ENCODE data around the gene OST4.
A peak's percentile ranks its signal among the peaks of the same experiment; 100 is the strongest.

Gene OST4

GRCh38 chr2:27092696-27093429 is 21.4 kb upstream of the OST4 start:
- TF ChIP-seq, protein P1, sequence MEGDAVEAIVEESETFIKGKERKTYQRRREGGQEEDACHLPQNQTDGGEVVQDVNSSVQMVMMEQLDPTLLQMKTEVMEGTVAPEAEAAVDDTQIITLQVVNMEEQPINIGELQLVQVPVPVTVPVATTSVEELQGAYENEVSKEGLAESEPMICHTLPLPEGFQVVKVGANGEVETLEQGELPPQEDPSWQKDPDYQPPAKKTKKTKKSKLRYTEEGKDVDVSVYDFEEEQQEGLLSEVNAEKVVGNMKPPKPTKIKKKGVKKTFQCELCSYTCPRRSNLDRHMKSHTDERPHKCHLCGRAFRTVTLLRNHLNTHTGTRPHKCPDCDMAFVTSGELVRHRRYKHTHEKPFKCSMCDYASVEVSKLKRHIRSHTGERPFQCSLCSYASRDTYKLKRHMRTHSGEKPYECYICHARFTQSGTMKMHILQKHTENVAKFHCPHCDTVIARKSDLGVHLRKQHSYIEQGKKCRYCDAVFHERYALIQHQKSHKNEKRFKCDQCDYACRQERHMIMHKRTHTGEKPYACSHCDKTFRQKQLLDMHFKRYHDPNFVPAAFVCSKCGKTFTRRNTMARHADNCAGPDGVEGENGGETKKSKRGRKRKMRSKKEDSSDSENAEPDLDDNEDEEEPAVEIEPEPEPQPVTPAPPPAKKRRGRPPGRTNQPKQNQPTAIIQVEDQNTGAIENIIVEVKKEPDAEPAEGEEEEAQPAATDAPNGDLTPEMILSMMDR (IDR thresholded peaks at IDR 0.05) = no peak
- Histone ChIP-seq H3K27ac (peak overlapping the region; percentile 8), H3K4me3 (ENCODE audit: low read depth, low read length) (no peak overlapping the region)

DNA sequence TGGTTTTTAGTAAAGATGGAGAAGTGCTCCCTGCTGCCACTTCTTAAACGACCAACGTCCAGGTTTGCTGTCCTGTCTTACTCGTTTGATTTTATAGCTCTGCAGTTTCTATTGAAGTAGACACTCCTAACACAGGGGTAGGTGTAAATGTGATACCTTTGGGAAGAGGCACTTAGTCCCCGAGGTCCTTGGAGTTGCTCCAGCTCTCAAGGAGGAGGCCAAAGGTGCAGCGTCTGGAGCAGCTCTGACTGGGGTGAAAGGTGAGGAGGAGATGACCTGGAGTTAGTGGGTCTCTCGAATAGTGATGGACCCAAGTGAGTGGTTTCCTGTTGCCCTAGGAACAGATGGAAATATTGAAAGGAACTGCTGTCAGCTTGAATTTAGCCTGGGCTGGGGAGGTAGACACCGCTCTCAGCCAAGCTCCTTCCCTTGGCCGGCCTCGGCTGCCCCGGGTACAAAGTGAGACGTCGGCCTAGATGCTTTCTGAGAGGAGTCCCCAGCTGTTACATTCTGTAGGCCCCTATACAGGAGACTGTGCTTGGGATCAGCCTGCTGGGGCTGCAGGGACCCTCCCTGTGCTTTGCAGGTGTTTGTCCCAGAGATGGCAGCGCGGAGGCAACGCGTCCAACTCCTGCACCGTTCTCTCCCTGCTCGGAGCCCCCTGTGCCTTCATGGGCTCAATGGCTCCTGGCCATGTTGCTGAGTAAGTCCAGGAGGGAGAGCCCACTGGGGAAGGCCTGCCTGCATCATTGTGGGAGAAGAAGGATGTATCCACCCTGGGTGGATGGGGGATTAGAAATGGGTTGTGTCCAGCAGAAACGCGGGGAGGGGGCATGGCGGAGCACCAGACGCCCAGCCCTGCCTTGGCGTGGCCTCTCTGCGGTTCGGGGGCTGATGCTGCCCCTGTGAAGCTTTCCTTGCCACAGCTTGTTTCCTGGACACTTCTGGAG is 20.6 kb upstream of the OST4 start:
- H3K9ac ChIP-seq = no peak overlapping the region
- no peak overlapping the region for H3K27ac ChIP-seq
- H3K27me3 ChIP-seq (ENCODE audit: control insufficient read depth, insufficient read depth, low read length) = no peaks in the 10 kb centered on the region
- H3K36me3 ChIP-seq (ENCODE audit: control insufficient read depth, insufficient read depth, low read length) = no peaks in the 10 kb centered on the region
- no peaks in the 10 kb centered on the region for H3K9me3 ChIP-seq (ENCODE audit: control insufficient read depth, low read length)
- TF ChIP-seq, protein P1 (IDR thresholded peaks at IDR 0.05) = no peak
- no peak overlapping the region for H3K4me2 ChIP-seq (ENCODE audit: low read length)
- peak overlapping the region; percentile 86 for H2AFZ ChIP-seq
- peaks cover 31% of the 10 kb centered on the region for H3K4me1 ChIP-seq
- H3K4me3 ChIP-seq (ENCODE audit: low read depth, low read length) = no peak overlapping the region
- H3K79me2 ChIP-seq = no peaks in the 10 kb centered on the region

More at GRCh38 chr2:27092696-27093429, 21.4 kb upstream of the OST4 start:
- H3K4me1 ChIP-seq = peaks cover 27% of the 10 kb centered on the region
- no peaks in the 10 kb centered on the region for H3K9me3 ChIP-seq (ENCODE audit: control insufficient read depth, low read length)
- H3K27me3 ChIP-seq (ENCODE audit: control insufficient read depth, insufficient read depth, low read length) = no peaks in the 10 kb centered on the region
- H3K9ac ChIP-seq = no peak overlapping the region
- peak overlapping the region; percentile 86 for H2AFZ ChIP-seq
- H3K4me2 ChIP-seq (ENCODE audit: low read length) = no peak overlapping the region
- no peaks in the 10 kb centered on the region for H3K79me2 ChIP-seq
- no peaks in the 10 kb centered on the region for H3K36me3 ChIP-seq (ENCODE audit: control insufficient read depth, insufficient read depth, low read length)

GRCh38 chr2:27089111-27089954 is 17.9 kb upstream of the OST4 start:
- Histone ChIP-seq H2AFZ (no peak overlapping the region), H3K27me3 (ENCODE audit: control insufficient read depth, insufficient read depth, low read length) (no peaks in the 10 kb centered on the region), H3K4me2 (ENCODE audit: low read length) (no peak overlapping the region), H3K27ac (no peak overlapping the region), H3K4me1 (peaks cover 30% of the 10 kb centered on the region), H3K79me2 (no peaks in the 10 kb centered on the region), H3K4me3 (ENCODE audit: low read depth, low read length) (no peak overlapping the region), H3K9me3 (ENCODE audit: control insufficient read depth, low read length) (no peaks in the 10 kb centered on the region), H3K36me3 (ENCODE audit: control insufficient read depth, insufficient read depth, low read length) (no peaks in the 10 kb centered on the region), H3K9ac (no peak overlapping the region)
- TF ChIP-seq, protein P1 (IDR thresholded peaks at IDR 0.05) = no peak

- Histone ChIP-seq H3K9me3 (ENCODE audit: control insufficient read depth, low read length) (no peaks in the 10 kb centered on the region), H3K27me3 (ENCODE audit: control insufficient read depth, insufficient read depth, low read length) (no peaks in the 10 kb centered on the region), H3K79me2 (no peaks in the 10 kb centered on the region), H3K4me3 (ENCODE audit: low read depth, low read length) (no peak overlapping the region), H3K4me1 (peaks cover 29% of the 10 kb centered on the region), H2AFZ (no peak overlapping the region), H3K36me3 (ENCODE audit: control insufficient read depth, insufficient read depth, low read length) (no peaks in the 10 kb centered on the region), H3K9ac (no peak overlapping the region), H3K4me2 (ENCODE audit: low read length) (no peak overlapping the region), H3K27ac (no peak overlapping the region)
- TF ChIP-seq, protein P1 (IDR thresholded peaks at IDR 0.05) = no peak
Observed at GRCh38 chr2:27088634-27089033, 17.2 kb upstream of the OST4 start.
